HEK293T (cell line): ENCODE data around the gene SLC35E4.

Experiments used
- BHLHE40 ChIP-seq: fragments of 450-650 bp; IDR thresholded peaks from 2 replicates; pipeline ENCODE4 v1.6.1; 2016; ENCODE audit warnings: mild to moderate bottlenecking, moderate library complexity, borderline replicate concordance
- ELF4 ChIP-seq: fragments of 450-650 bp; IDR thresholded peaks from 2 replicates; pipeline ENCODE4 v1.6.1; 2017; ENCODE audit warnings: antibody characterized with exemption
- FOXA1 ChIP-seq: fragments of 450-650 bp; IDR thresholded peaks from 2 replicates; pipeline ENCODE4 v1.6.1; 2016; ENCODE audit warnings: mild to moderate bottlenecking
- FOXK2 ChIP-seq: fragments of 450-650 bp; IDR thresholded peaks from 2 replicates; pipeline ENCODE4 v1.6.1; 2016; ENCODE audit warnings: mild to moderate bottlenecking
- FOXM1 ChIP-seq: fragments of 450-650 bp; IDR thresholded peaks from 2 replicates; pipeline ENCODE4 v1.6.1; 2017; ENCODE audit warnings: mild to moderate bottlenecking, borderline replicate concordance
- LEF1 ChIP-seq: fragments of 450-650 bp; IDR thresholded peaks from 2 replicates; pipeline ENCODE4 v1.6.1; 2017; ENCODE audit warnings: mild to moderate bottlenecking, borderline replicate concordance
- SUZ12 ChIP-seq: fragments of 450-650 bp; IDR thresholded peaks from 2 replicates; pipeline ENCODE4 v1.6.1; 2016; ENCODE audit warnings: mild to moderate bottlenecking
- TARDBP ChIP-seq: fragments of 450-650 bp; IDR thresholded peaks from 2 replicates; pipeline ENCODE4 v1.6.1; 2016
- ZNF384 ChIP-seq: fragments of 450-650 bp; IDR thresholded peaks from 2 replicates; pipeline ENCODE4 v1.6.1; 2016

DNA sequence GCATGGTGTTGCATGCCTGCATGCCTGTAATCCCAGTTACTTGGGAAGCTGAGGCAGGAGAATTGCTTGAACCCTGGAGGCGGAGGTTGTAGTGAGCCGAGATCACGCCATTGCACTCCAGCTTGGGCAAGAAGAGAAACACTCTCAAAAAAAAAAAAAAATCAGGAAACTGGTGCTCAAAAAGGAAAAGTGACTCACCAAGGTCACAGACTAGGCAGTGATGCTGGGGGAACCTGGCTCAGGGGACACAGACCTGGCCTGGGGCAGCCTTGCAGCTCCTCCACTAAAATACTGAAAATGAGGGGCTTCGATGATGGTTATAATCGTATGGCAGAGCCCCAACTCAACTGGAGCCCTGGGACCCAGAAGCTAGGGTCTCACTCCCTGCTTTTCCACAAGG is 8.1 kb upstream of the SLC35E4 start:
- TF ChIP-seq ZNF384: no peak
- TF ChIP-seq FOXA1: no peak
- TF ChIP-seq SUZ12: no peak
- TF ChIP-seq BHLHE40: no peak
- TF ChIP-seq LEF1: no peak
- no peak for TF ChIP-seq FOXM1
- TF ChIP-seq TARDBP: no peak
- no peak for TF ChIP-seq ELF4
- TF ChIP-seq FOXK2: no peak
